Hypothalamus (tissue), 51 donors: ENCODE results near the gene AVPI1.
A peak's percentile ranks its signal among the peaks of the same experiment; 100 is the strongest.
"Not testable (repeated sequence)": the region's sequence is repeated elsewhere in the genome, so short reads cannot be mapped to it uniquely, and the experiment has no call there.

Source experiments
- DNase-seq, 51 donors: peaks; one replicate each; lab custom pipeline; 2025; lab: John Stamatoyannopoulos, UW

AVPI1 gene

DNA sequence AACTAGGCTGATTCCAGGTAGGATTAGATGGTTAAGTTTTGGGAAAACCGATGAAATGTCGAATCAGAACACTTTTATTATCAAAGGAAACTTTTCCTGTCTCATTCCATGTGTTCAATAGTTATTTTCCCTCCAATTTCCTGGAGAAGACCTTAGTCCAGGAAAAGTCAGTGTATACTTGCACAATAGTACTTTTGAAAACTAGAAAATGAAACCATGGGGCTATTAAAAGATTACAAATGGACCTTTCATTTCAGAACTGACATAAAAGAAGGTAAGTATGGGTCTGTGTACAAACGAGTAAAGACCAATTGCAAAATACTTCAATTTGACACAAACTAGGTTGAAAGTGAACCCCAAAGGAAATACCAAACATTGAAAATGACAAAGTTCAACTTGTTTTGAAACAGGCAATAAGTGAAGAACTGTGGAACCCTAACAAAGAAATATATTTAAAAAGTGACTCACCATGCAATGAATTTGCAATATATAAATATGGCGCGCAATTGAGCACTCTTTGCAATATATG lies 2.1 kb downstream of the AVPI1 start:
- no peak for DNase-seq

GRCh38 chr10:97684368-97684713 lies 2.7 kb downstream of the AVPI1 start:
- DNase-seq: not testable (repeated sequence)

DNA sequence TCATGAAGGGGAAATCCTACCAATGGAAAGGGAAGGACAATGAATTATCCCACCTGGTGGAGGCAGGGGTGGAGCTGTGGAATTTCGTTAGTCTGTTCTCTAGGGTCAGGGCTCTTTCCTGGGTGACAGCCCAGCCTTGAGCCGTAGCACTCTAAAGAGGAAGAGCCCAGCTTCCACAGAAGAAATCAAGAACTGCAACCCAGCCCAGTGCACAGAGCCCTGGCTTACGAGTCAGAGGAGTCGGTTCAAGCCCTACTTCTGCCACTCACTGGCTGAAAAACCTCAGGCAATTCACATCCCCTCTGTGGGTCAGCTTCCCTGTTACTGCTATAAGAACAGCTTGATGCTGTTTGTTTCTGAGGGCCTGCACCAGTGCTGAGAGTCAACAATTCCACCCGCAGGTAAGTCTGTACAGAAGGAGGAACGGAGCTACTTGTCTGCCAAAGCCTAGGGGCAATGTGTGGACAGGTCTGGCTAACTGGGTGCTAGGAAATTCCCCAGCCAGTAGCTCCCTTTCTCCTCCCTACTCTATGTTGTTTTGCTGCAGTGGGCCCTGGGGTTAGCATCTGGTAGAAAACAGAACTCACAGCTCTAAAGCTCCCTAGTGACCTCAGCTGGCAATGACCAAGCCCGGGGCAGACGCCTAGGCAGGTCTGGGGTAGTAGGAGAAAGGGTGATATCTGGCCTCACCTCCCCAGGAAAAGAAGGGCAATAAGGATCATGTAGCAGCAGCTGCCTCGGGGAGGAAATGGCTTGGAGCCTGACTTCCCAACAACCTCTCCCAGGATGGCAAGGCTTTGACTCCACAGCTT lies 3.3 kb downstream of the AVPI1 start:
- peak in 2 of 51 donors; percentile 9 to 21 for DNase-seq

DNA sequence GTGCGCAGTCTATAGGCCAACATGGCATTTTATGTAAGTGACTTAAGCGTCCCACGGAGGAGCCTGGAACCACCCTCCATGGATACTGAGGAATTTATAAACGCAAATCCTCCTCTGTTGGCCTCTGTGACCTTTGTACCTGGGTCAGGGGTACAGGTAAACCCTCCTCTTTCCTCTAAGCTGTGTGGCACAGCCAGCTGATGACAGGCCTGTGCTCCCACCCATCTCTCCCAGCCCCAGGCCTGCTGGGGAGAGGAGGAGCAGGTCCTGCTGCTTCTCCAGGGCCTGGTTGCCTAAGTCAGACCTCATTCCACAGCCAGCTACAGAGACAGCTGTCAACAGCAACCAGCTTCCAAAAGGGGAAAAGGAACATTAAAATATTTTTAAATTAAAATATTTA lies 5.0 kb downstream of the AVPI1 start:
- DNase-seq: no peak

DNA sequence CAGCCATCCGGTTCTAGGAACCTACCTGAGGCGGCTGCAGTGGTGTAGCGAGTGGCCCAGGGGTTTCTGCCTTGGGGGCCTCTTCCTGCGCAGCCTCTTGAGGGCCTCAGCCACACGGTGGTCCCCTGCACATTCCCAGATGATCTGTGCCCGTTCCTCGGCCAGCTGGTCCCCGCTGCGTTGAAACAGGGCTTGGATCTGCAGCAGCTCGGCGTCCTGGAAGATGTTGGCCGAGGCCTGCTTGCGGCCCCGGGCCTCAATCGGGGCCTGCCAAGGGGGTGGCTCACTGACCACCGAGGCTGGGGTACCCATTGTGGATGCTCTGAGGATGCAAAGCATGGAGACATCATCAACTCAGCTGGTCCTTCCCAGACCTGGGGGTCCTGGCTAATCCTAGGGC lies 7.4 kb downstream of the AVPI1 start:
- DNase-seq: no peak

DNA sequence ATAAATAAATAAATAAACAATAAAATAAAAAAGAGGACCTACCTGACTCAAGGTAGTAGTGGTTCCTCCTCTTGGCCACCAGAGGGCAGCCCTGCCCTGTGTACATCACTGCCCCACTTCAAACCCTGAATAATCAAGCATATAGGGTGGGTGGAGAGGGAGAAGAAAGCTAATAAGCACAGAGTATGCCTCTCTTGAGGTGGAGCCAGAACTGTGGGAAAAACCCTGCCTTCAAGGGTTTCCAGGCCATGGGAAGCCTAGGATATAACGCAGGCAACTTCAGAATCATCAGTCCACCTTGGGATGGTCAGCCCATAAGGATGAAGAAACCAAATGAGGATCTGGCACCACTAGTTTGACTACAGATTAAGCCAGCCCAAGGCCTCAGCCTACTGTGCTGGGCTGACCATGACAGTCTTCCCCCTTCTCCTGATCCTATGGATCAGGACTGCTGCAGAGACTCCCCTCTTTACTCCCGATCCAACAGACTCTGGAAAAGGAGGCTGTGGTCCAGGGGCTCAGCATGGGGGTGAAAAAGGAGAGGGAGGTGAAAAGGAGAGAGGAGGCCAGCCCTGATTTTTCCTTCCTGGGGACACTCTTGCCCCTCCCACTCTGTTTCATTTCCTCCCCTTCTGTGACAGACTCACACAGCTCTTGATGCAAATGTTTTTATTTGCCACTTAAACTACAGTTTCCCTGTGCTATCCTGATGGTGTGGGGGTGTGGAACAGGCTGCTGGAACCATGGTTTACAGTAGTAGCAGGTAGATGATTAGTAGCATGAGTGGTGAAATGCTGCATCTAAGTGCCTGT lies 10.1 kb downstream of the AVPI1 start:
- DNase-seq: peak in 7 of 51 donors; percentile 8 to 41 (median 23)

DNA sequence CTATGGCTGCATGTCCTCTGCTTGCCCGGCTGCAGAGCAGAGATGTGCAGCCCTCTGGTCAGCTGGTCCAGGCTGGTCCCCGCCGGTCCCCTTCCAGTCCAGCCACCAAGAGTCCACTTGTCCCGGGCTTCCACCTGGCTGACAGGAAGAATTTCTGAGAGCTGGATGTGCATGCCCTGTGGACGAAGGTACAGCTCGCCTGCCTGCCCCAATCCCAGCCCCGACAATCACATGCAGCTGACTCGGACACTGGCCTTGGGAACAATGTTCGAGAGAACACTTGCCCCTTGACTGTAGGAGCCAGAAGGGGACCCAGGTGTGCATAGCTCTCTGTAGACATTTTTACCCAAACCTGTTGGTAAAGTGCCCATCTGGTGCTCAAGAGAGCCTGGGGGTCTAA lies 11.8 kb downstream of the AVPI1 start:
- DNase-seq: no peak

- DNase-seq: peak in 4 of 51 donors; percentile 13 to 76 (median 37)
Observed at GRCh38 chr10:97673736-97674525, 13.1 kb downstream of the AVPI1 start.

DNA sequence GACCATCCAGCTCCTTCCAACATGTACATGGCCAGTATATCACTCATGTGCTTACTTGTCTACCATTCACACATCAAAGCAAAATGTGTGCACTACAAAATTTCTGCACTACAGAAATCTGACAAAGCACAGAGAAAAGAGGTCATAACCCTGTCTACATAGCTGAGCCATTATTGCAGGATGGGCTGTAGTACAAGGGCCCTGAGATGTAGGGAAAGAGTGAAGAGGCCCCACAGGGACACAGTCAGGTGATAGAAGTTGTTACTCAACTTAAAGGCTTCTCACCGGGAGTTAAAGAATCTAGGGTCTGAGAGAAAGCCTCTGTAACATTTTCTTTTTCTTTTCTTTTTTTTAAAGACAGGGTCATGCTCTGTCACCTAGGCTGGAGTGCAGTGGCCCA lies 17.5 kb downstream of the AVPI1 start:
- DNase-seq: no peak

DNA sequence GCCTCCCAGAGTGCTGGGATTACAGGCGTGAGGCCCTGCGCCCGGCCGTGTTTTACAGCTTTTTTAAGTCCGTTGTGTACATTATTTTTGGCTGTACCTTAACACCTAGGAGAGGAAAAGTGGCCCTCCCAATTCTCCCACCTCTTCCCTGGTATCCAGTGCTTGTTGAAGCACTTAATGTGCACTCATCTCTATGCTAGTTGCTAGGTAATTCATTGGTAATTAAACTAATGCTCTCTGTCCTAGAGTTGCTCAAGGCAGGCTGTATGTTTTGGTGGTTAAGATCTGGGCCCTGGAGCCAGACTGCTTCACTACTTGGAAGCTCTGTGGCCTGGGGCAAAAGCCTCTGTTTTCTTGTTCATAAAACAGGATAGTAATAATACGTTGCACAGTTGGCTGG lies 19.6 kb downstream of the AVPI1 start:
- no peak for DNase-seq

- DNase-seq: no peak
Observed at GRCh38 chr10:97666992-97667391, 20.0 kb downstream of the AVPI1 start.

DNA sequence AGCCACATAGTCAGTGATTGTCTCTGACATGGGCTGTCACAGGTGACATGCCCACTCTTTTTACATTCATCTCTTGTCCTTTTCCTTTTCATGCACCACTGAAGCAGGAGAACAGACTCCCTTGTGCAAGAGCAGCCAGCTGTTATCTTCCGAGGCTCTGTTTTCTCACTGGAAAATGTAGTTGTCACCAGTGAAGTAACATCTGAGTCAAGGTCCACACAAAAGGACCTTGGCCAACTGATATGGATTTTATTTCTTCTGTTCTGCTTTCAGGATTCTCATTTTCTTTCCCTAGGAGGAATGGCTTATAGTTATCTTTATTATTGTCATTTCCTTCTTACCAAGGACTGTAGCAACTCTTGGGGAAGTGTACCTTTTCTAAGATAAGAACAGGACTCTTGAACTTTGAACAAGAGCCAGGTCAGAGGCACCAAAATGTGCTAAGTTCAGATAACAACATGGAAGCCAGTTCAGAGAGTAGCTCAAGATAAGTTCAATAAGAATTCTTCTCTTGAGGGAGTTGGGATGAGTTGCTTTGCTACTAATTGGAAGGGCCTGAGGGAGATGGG lies 22.7 kb downstream of the AVPI1 start:
- no peak for DNase-seq

GRCh38 chr10:97659589-97659988 lies 27.5 kb downstream of the AVPI1 start:
- DNase-seq: no peak

DNA sequence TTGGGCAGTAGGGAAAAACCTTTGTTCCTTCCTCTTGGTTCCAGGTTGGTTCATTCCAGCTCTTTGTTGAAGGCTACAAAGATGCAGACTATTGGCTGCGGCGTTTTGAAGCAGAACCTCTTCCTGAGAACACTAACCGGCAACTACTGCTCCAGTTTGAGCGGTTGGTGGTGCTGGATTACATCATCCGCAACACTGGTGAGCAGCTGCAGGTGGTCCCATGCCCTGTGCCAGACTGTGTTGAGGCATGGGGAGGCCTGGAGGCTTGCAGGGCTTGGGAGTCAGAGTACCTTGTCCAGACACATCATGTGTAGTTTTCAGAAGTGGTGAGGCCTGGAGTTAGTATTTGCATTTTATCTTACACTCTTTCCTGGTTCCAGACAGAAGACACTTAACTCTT lies 30.3 kb downstream of the AVPI1 start:
- DNase-seq: no peak

DNA sequence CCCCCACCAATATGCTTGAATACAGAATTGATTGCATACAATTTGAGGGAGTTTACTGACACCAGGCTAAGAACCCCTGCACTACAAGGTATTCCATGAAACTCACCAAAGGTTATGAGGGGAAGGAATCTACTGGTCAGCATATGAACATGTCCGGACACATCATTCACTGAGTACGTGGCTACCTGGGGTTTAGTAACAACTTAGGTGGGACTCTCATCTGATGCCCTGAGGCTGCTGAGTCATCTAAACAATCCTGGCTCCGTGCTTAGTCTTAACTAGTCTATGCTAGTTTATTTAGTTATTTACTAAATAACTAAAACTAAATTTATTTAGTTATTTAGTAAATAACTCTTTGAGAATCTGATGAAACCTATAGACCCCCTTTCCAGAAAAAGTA lies 35.3 kb downstream of the AVPI1 start:
- DNase-seq: no peak

DNA sequence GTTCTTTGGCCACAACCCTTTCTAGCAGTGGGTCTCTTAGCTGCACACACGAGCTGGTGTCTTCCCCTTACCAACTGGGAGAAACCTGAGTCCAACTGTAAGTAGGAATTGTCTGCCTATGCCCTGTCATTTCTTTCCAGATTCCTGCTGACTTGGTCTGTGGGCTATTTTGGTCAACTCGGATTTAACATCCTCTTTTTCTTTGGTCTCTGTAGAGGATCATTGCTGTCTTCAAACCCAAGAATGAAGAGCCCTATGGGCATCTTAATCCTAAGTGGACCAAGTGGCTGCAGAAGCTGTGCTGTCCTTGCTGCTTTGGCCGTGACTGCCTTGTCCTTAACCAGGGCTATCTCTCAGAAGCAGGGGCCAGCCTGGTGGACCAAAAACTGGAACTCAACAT lies 36.3 kb downstream of the AVPI1 start:
- DNase-seq: no peak

DNA sequence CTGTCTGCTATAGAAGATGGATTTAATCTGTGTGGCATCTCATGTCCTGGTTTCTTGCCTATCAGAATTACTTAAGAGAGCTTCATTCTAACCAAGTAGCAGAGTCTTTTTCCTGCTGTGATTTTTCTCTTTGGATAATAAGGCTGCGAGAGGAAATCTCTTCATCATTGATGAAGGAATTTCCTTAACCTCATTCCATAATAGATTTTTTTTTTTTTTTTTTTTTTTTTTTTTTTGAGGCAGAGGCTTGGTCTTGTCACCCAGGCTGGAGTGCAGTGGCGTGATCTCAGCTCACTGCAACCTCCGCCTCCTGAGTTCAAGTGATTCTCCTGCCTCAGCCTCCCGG lies 37.7 kb downstream of the AVPI1 start:
- not testable (repeated sequence) for DNase-seq

GRCh38 chr10:97648562-97649404 lies 38.3 kb downstream of the AVPI1 start:
- DNase-seq: peak in 2 of 51 donors; percentile 1 to 10

- DNase-seq: no peak
Observed at GRCh38 chr10:97647556-97647955, 39.5 kb downstream of the AVPI1 start.

GRCh38 chr10:97644936-97645335 lies 42.1 kb downstream of the AVPI1 start:
- DNase-seq: no peak
